GM12892 (cell line): Measurements from ENCODE around the gene CHST15.

Experiments
- POLR2A ChIP-seq: IDR thresholded peaks from 2 replicates; pipeline ENCODE4 v1.6.1; 2011; ENCODE audit warnings: low read depth, low read length, control low read depth
- POLR2AphosphoS5 ChIP-seq: IDR thresholded peaks from 2 replicates; pipeline ENCODE4 v1.6.1; 2011; ENCODE audit warnings: low read depth, low read length, control low read depth

DNA sequence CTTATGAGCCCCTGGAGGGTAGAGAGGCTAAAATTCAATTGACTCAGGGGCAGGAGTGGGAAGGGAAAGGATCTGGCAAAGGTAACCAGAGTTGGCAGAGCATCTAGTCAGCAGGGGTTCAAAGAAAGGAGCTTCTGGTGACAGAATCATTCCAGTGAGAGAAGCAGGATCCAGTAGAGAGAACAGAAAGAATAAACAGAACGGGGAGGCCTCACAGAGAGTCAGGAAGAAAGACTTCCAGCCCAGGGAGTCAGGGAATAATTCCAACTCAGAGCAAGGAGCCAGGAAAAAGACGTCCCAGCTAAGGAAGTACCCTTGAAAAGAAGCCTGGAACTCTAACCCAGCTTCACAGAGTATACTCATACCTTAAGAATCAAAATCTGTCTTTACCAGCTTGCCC lies 135.2 kb downstream of the CHST15 start:
- TF ChIP-seq POLR2AphosphoS5 (no peak), POLR2A (no peak)
